Measurements from ENCODE around the gene TTC7B.

DNA sequence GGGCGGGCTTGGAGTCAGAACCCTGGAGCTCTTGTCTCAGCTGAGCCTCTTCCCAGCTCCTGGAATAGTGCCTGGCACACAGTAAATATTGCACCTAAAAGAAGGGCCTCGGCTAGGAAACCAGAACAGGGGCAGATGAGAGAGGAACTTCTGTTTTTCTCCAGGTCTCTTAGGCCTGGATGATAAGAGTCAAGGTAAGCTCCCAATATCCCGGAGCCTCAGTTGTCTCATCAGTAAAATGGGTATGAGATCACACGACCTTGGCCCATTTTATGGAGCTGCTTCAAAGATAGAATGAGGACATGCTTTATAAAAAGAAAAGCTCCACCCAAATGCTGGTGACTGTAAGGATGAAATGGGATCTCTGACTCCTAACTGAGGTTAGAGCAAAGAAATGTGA, 202.2 kb downstream of the TTC7B start:
- TF ChIP-seq, protein P1, sequence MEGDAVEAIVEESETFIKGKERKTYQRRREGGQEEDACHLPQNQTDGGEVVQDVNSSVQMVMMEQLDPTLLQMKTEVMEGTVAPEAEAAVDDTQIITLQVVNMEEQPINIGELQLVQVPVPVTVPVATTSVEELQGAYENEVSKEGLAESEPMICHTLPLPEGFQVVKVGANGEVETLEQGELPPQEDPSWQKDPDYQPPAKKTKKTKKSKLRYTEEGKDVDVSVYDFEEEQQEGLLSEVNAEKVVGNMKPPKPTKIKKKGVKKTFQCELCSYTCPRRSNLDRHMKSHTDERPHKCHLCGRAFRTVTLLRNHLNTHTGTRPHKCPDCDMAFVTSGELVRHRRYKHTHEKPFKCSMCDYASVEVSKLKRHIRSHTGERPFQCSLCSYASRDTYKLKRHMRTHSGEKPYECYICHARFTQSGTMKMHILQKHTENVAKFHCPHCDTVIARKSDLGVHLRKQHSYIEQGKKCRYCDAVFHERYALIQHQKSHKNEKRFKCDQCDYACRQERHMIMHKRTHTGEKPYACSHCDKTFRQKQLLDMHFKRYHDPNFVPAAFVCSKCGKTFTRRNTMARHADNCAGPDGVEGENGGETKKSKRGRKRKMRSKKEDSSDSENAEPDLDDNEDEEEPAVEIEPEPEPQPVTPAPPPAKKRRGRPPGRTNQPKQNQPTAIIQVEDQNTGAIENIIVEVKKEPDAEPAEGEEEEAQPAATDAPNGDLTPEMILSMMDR (IDR thresholded peaks at IDR 0.05; ENCODE audit: low read depth, low read length): no peak
- TF ChIP-seq POLR2A (IDR thresholded peaks at IDR 0.05; ENCODE audit: extremely low read depth, insufficient read length) (no peak), MYC (IDR thresholded peaks at IDR 0.05; ENCODE audit: low read depth, low read length) (no peak)
- TF ChIP-seq, protein P2, sequence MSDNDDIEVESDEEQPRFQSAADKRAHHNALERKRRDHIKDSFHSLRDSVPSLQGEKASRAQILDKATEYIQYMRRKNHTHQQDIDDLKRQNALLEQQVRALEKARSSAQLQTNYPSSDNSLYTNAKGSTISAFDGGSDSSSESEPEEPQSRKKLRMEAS (IDR thresholded peaks at IDR 0.05; ENCODE audit: low read depth, low read length): no peak

All from NB4 (cell line).